ENCODE data around the gene PRKCH. TPM values are rescaled to one million over a fixed set of nuclear protein-coding genes. Genes with fewer than 3 reads are reported as not detected.

PRKCH gene
- total and polyA plus RNA-seq, 7 donors: 4.2 to 19.9 (median 10.0) TPM

DNA sequence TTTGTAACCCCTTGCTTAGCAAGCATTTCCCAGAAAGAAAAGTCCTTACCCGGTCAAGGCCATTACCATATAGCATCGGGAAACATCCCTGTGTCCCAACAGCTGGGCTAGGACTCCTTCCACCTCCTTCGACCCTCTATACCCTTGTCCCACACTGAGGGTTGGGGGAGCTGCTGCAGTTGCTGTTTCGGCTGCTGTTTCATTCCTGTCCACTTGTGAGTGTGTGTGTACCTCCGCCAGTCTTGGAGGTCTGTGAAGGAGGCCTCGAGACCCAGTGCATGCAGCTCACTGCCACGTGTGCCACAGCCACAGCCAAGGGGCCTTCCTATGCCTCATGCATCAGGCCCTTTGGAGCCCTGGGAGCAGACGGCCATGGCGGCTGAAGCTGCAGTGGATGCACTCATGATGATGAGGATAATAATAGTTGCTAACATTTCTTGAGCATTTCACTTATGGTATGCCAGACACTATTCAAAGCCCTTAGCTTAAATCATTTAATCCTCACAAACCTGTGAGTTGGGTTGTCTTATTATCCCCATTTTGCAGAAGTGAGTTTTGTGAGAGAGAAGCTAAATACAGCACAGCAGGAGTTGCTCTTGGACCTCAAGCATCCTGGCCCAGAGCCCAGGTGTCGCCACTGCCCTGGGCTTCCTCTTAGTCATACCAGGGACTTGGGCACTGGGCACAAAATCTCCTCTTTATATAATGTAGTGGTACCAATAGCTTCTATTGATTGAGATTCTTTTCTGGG lies 156.5 kb downstream of the PRKCH start:
- Histone ChIP-seq H3K36me3 (no peaks in the 10 kb centered on the region), H3K4me3 (no peak overlapping the region), H3K9me3 (no peaks in the 10 kb centered on the region), H3K27ac (peak overlapping the region; percentile 66 to 76 (median 74)), H3K4me1 (peaks cover 0 to 11% (median 5%) of the 10 kb centered on the region in 4 donors), H3K27me3 (no peaks in the 10 kb centered on the region)
- TF ChIP-seq EP300 (IDR thresholded peaks at IDR 0.05): no peak
- TF ChIP-seq POLR2AphosphoS5 (IDR thresholded peaks at IDR 0.05): peak in 1 of 4 donors; percentile 12
- WGBS, 2 donors: 69 to 75% methylated on average over 10 of the region's 10 CpGs
- intact Hi-C loops (cut with DNase I): loop anchor here (10.0 kb wide), 1 partner anchor 217 kb away; the partner anchor contains the start of gene HIF1A
- DNase-seq: peak; percentile 80

DNA sequence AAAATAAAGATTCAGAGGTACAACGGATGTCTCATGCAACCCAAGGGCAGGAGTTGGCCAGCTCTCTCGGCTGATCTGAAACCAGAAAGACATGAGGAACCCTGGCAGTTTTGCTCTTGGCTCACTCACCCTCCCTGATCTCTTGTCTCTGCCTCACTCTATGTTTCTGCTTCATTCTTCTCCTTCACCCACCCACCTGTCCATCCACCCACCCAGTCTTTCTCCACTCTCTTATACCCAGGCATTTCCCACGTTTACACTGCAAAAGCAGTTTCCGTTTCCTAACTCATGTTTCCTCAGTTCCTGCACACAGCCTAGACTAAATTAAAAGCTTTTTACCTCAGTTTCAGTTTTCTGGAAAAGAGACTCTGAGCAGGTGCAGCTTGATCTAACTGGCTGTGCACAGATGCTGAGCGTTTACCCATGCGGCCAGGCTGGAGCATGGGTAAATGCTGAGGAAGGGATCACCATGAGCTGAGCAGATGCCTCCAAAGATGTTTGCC lies 157.6 kb downstream of the PRKCH start:
- H3K4me3 ChIP-seq: no peak overlapping the region
- H3K9me3 ChIP-seq: no peaks in the 10 kb centered on the region
- DNase-seq: no peak
- H3K36me3 ChIP-seq: no peaks in the 10 kb centered on the region
- no peaks in the 10 kb centered on the region for H3K27me3 ChIP-seq
- H3K27ac ChIP-seq: peak overlapping the region; percentile 22 to 73 (median 54)
- peaks cover 0 to 11% (median 4%) of the 10 kb centered on the region in 4 donors for H3K4me1 ChIP-seq
- no peak for TF ChIP-seq EP300 (IDR thresholded peaks at IDR 0.05)
- TF ChIP-seq, protein P1, sequence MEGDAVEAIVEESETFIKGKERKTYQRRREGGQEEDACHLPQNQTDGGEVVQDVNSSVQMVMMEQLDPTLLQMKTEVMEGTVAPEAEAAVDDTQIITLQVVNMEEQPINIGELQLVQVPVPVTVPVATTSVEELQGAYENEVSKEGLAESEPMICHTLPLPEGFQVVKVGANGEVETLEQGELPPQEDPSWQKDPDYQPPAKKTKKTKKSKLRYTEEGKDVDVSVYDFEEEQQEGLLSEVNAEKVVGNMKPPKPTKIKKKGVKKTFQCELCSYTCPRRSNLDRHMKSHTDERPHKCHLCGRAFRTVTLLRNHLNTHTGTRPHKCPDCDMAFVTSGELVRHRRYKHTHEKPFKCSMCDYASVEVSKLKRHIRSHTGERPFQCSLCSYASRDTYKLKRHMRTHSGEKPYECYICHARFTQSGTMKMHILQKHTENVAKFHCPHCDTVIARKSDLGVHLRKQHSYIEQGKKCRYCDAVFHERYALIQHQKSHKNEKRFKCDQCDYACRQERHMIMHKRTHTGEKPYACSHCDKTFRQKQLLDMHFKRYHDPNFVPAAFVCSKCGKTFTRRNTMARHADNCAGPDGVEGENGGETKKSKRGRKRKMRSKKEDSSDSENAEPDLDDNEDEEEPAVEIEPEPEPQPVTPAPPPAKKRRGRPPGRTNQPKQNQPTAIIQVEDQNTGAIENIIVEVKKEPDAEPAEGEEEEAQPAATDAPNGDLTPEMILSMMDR (IDR thresholded peaks at IDR 0.05): no peak
- TF ChIP-seq POLR2A (IDR thresholded peaks at IDR 0.05): no peak
- no peak for TF ChIP-seq POLR2AphosphoS5 (IDR thresholded peaks at IDR 0.05)
- intact Hi-C loops (cut with DNase I): loop anchor here (10.0 kb wide), 1 partner anchor 216 kb away; the partner anchor contains the start of gene HIF1A
- 46 to 75% methylated on average over 6 of the region's 6 CpGs for WGBS, 2 donors

DNA sequence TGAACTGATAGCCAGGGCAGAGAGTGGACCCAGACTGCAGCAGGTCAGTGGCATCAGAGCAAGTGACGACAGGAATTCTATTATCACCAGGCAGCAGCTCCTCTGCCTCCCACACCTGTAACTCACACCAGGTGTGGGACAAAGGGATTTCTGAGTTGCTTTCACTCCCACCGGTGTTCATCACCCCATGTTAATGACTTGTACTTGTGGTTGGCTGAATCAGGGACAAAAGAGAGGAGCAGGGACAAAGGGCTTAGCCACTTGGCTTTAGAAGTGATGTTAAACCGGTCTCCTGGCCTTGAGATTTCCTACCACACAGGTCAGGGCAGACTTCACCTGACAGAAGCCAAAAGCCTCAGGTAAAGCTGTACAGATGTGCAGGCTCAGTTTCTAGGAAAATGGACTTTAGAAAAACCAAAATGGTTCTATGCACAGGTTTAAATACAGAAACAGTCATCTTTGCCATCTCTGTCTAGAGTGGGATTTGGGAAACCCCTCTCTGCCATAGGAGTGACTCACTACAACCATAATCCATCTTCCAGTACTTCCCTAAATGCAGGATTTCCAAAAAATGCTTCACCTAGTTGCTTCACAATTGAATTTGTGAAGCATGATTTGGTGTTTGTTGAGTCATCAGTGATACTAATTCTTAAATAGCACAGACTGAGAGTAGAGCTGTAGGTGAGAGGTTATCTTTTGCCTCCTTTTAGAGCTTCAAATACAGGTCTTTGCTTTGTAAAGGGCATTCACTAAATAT lies 158.5 kb downstream of the PRKCH start:
- TF ChIP-seq POLR2AphosphoS5 (IDR thresholded peaks at IDR 0.05): peak in 1 of 4 donors; percentile 53
- TF ChIP-seq POLR2A (IDR thresholded peaks at IDR 0.05): no peak
- WGBS, 2 donors: 77 to 89% methylated on average over 3 of the region's 3 CpGs
- Histone ChIP-seq H3K27ac (peak overlapping the region in 2 of 4 donors; percentile 22 to 73), H3K9me3 (no peaks in the 10 kb centered on the region), H3K4me1 (peaks cover 0 to 11% (median 4%) of the 10 kb centered on the region in 4 donors), H3K27me3 (no peaks in the 10 kb centered on the region), H3K4me3 (no peak overlapping the region), H3K36me3 (no peaks in the 10 kb centered on the region)
- DNase-seq: no peak
- intact Hi-C loops (cut with DNase I): loop anchor here (10.0 kb wide), 1 partner anchor 215 kb away; the partner anchor contains the start of gene HIF1A

- no peaks in the 10 kb centered on the region for H3K9me3 ChIP-seq
- TF ChIP-seq, protein P1 (IDR thresholded peaks at IDR 0.05): no peak
- TF ChIP-seq EP300 (IDR thresholded peaks at IDR 0.05) (no peak), POLR2A (IDR thresholded peaks at IDR 0.05) (no peak)
- intact Hi-C loops (cut with DNase I): no loop called here
- H3K27ac ChIP-seq: no peak overlapping the region
- DNase-seq: no peak
- H3K4me1 ChIP-seq: peaks cover 0 to 11% (median 4%) of the 10 kb centered on the region in 4 donors
- WGBS, 2 donors: 85 to 89% methylated on average over 8 of the region's 8 CpGs
- H3K36me3 ChIP-seq: no peaks in the 10 kb centered on the region
- no peaks in the 10 kb centered on the region for H3K27me3 ChIP-seq
- H3K4me3 ChIP-seq: no peak overlapping the region
These were observed 159.4 kb downstream of the PRKCH start for GRCh38 chr14:61480704-61481285.

GRCh38 chr14:61481701-61482100 lies 160.3 kb downstream of the PRKCH start:
- peaks cover 0 to 7% (median 4%) of the 10 kb centered on the region in 4 donors for H3K4me1 ChIP-seq
- TF ChIP-seq EP300 (IDR thresholded peaks at IDR 0.05) (no peak), POLR2A (IDR thresholded peaks at IDR 0.05) (no peak), POLR2AphosphoS5 (IDR thresholded peaks at IDR 0.05) (no peak)
- TF ChIP-seq, protein P1 (IDR thresholded peaks at IDR 0.05): no peak
- DNase-seq: no peak
- intact Hi-C loops (cut with DNase I): no loop called here
- H3K27ac ChIP-seq: no peak overlapping the region
- no peaks in the 10 kb centered on the region for H3K36me3 ChIP-seq
- H3K27me3 ChIP-seq: no peaks in the 10 kb centered on the region
- no peaks in the 10 kb centered on the region for H3K9me3 ChIP-seq
- WGBS, 2 donors: 87 to 93% methylated on average over 5 of the region's 5 CpGs
- H3K4me3 ChIP-seq: no peak overlapping the region

All from sigmoid colon (tissue), 7 donors.